H1 (cell line): ENCODE data around the gene INTS6. TPM values are rescaled to one million over a fixed set of nuclear protein-coding genes. Genes with fewer than 3 reads are reported as not detected.

Source experiments
- CTCF ChIA-PET: fragments of 300-600 bp; sonication (Branson Sonifier 250); formaldehyde crosslinking; loops from one replicate; lab custom pipeline; 2021; ENCODE audit not compliant: partially characterized antibody; lab: Charles Lee
- POLR2A ChIA-PET: fragments of 300-600 bp; sonication (Branson Sonifier 250); formaldehyde crosslinking; loops from one replicate; lab custom pipeline; 2021; ENCODE audit warnings: inconsistent platforms; ENCODE audit not compliant: partially characterized antibody; lab: Charles Lee
- DNase-seq, 2 experiments: peaks; one replicate each; pipeline versions ENCODE4 v3.0.0 to v3.0.0-alpha.2; 2010 to 2022; ENCODE audit warnings: low spot score in 2 of 2, low read depth in 1 of 2, mixed read lengths in 1 of 2
- FAIRE-seq: peaks from 2 replicates; lab custom pipeline; 2011; peaks lifted over from hg19 to GRCh38; lab: Jason Lieb, UNC
- H2AFZ ChIP-seq: 2 replicates; pipeline ENCODE4 v1.8.1; 2012; ENCODE audit warnings: low read length, inconsistent platforms
- H2AK5ac ChIP-seq: 2 replicates; pipeline ENCODE4 v1.6.1; 2013; ENCODE audit warnings: low read depth, low read length
- H2BK120ac ChIP-seq: replicated peaks from 2 replicates; pipeline ENCODE3; 2013; ENCODE audit warnings: low read depth, low read length, inconsistent platforms
- H2BK12ac ChIP-seq: 2 replicates; pipeline ENCODE4 v1.6.1; 2013; ENCODE audit warnings: low read depth, low read length
- H2BK15ac ChIP-seq: 2 replicates; pipeline ENCODE4 v1.6.1; 2013; ENCODE audit warnings: low read length
- H2BK20ac ChIP-seq: 2 replicates; pipeline ENCODE4 v1.6.1; 2013; ENCODE audit warnings: low read length
- H2BK5ac ChIP-seq: 2 replicates; pipeline ENCODE4 v1.6.1; 2013; ENCODE audit warnings: low read depth, low read length
- H3K14ac ChIP-seq: 2 replicates; pipeline ENCODE4 v1.6.1; 2013; ENCODE audit warnings: inconsistent platforms; ENCODE audit not compliant: insufficient read length
- H3K18ac ChIP-seq: 2 replicates; pipeline ENCODE4 v1.6.1; 2013; ENCODE audit warnings: low read length; ENCODE audit errors: extremely low read depth
- H3K23ac ChIP-seq: 2 replicates; pipeline ENCODE4 v1.6.1; 2013; ENCODE audit warnings: inconsistent platforms; ENCODE audit not compliant: insufficient read length
- H3K23me2 ChIP-seq: 2 replicates; pipeline ENCODE4 v1.6.1; 2013; ENCODE audit warnings: low read depth, low read length
- H3K27ac ChIP-seq: 2 replicates; pipeline ENCODE4 v1.6.1; 2011; ENCODE audit warnings: low read depth, low read length, inconsistent platforms
- H3K27me3 ChIP-seq, 4 experiments: replicated peaks in 1 of 4; 1 replicate in 1 of 4; 2 replicates in 3 of 4; pipeline versions ENCODE4 v1.6.1 to v1.8.1; 2011 to 2013; ENCODE audit warnings: low read length in 3 of 4, mild to moderate bottlenecking in 3 of 4, inconsistent platforms in 2 of 4, mixed read lengths in 2 of 4, moderate library complexity in 1 of 4; ENCODE audit not compliant: control insufficient read depth in 3 of 4, insufficient read depth in 3 of 4; ENCODE audit errors: extremely low read depth in 1 of 4
- H3K36me3 ChIP-seq, 4 experiments: 2 replicates each; pipeline versions ENCODE4 v1.6.1 to v1.8.1; 2011 to 2013; ENCODE audit warnings: mild to moderate bottlenecking in 4 of 4, low read length in 3 of 4, moderate library complexity in 2 of 4, control low read depth in 1 of 4, inconsistent platforms in 1 of 4; ENCODE audit not compliant: insufficient read depth in 4 of 4, control insufficient read depth in 2 of 4
- H3K4ac ChIP-seq: replicated peaks from 2 replicates; pipeline ENCODE3; 2013; ENCODE audit warnings: low read length, low read depth, mixed read lengths, inconsistent platforms; ENCODE audit not compliant: insufficient read length
- H3K4me1 ChIP-seq, 4 experiments: replicated peaks in 1 of 4; 1 replicate in 1 of 4; 2 replicates in 3 of 4; pipeline versions ENCODE4 v1.6.1 to v1.8.1; 2011 to 2013; ENCODE audit warnings: low read length in 3 of 4, inconsistent platforms in 2 of 4, mixed read lengths in 1 of 4; ENCODE audit not compliant: insufficient read depth in 4 of 4, control insufficient read depth in 3 of 4
- H3K4me2 ChIP-seq, 2 experiments: 2 replicates each; pipeline versions ENCODE4 v1.6.1 to v1.8.1; 2011 to 2013; ENCODE audit warnings: low read depth in 2 of 2, low read length in 2 of 2, control low read depth in 1 of 2, inconsistent platforms in 1 of 2, mild to moderate bottlenecking in 1 of 2; ENCODE audit not compliant: insufficient read depth in 1 of 2
- H3K4me3 ChIP-seq, 4 experiments: fragments of 200-600, 300-600 bp in 1 of 4; sonication (generic), shearing (Covaris generic), sonication (Bioruptor Twin) in 1 of 4; 2 replicates each; pipeline versions ENCODE4 v1.5.1 to v1.8.1; 2011 to 2016; ENCODE audit warnings: low read length in 4 of 4, low read depth in 3 of 4, control low read depth in 2 of 4, inconsistent platforms in 2 of 4, mild to moderate bottlenecking in 2 of 4, mixed read lengths in 1 of 4, moderate library complexity in 1 of 4; ENCODE audit not compliant: insufficient read depth in 2 of 4; ENCODE audit errors: extremely low read depth in 1 of 4
- H3K56ac ChIP-seq: replicated peaks from 2 replicates; pipeline ENCODE3; 2013; ENCODE audit warnings: low read depth, mild to moderate bottlenecking, mixed read lengths, low read length, inconsistent platforms; ENCODE audit not compliant: insufficient read length
- H3K79me1 ChIP-seq: 2 replicates; pipeline ENCODE4 v1.6.1; 2013; ENCODE audit warnings: low read depth, low read length, control low read depth
- H3K79me2 ChIP-seq, 2 experiments: 2 replicates each; pipeline versions ENCODE4 v1.6.1 to v1.8.1; 2012 to 2013; ENCODE audit warnings: low read length in 2 of 2, mild to moderate bottlenecking in 2 of 2, inconsistent platforms in 1 of 2; ENCODE audit not compliant: insufficient read depth in 2 of 2, control insufficient read depth in 1 of 2
- H3K9ac ChIP-seq, 4 experiments: replicated peaks in 1 of 4; 1 replicate in 1 of 4; 2 replicates in 3 of 4; pipeline versions ENCODE4 v1.6.1 to v1.8.1; 2011 to 2013; ENCODE audit warnings: low read depth in 3 of 4, low read length in 3 of 4, control low read depth in 2 of 4, mild to moderate bottlenecking in 2 of 4, moderate library complexity in 2 of 4, inconsistent platforms in 1 of 4; ENCODE audit errors: extremely low read depth in 1 of 4
- H3K9me3 ChIP-seq, 2 experiments: 2 replicates each; pipeline versions ENCODE4 v1.6.1 to v1.8.1; 2012 to 2013; ENCODE audit warnings: mild to moderate bottlenecking in 2 of 2, moderate library complexity in 2 of 2, control low read depth in 1 of 2, inconsistent platforms in 1 of 2, low read depth in 1 of 2, low read length in 1 of 2, mixed read lengths in 1 of 2; ENCODE audit not compliant: insufficient read depth in 2 of 2
- H4K20me1 ChIP-seq, 2 experiments: replicated peaks in 1 of 2; 2 replicates each; pipeline versions ENCODE3 to v1.8.1; 2011 to 2013; ENCODE audit warnings: inconsistent platforms in 2 of 2, low read length in 2 of 2, mild to moderate bottlenecking in 1 of 2; ENCODE audit not compliant: insufficient read depth in 2 of 2, control insufficient read depth in 1 of 2
- H4K5ac ChIP-seq: 2 replicates; pipeline ENCODE4 v1.6.1; 2013; ENCODE audit warnings: low read length, low read depth, mixed read lengths, inconsistent platforms; ENCODE audit not compliant: insufficient read length
- H4K8ac ChIP-seq: 2 replicates; pipeline ENCODE4 v1.8.0; 2013; ENCODE audit warnings: mild to moderate bottlenecking, moderate library complexity, low read length, inconsistent platforms; ENCODE audit not compliant: insufficient read depth; ENCODE audit errors: extremely low read depth
- H4K91ac ChIP-seq: replicated peaks from 2 replicates; pipeline ENCODE3; 2013; ENCODE audit warnings: low read length, mixed read lengths, inconsistent platforms; ENCODE audit not compliant: insufficient read length
- WGBS, 2 experiments: shearing (Covaris generic) in 1 of 2; methylation state at CpG; one replicate each; pipeline versions ENCODE4 v1.1.6 to v1.1.7; 2013 to 2015; ENCODE audit warnings: low lambda C conversion rate in 2 of 2, mixed read lengths in 2 of 2, inconsistent platforms in 1 of 2, low coverage in 1 of 2, missing lambda C conversion rate in 1 of 2; ENCODE audit not compliant: insufficient replicate concordance in 2 of 2, insufficient coverage in 1 of 2, insufficient read length in 1 of 2; ENCODE audit errors: extremely low coverage in 1 of 2, missing lambda C conversion rate in 1 of 2; 5-methylcytosine and 5-hydroxymethylcytosine counted together
- polyA plus RNA-seq, 7 experiments: library from polyadenylated mRNA; depleted of rRNA in 3 of 7; stranded (reverse) in 5 of 7; unstranded in 2 of 7; fragments of >200 nt in 5 of 7; fragments of 200-250 nt in 2 of 7; gene quantifications; 1 replicate in 5 of 7; 2 replicates in 1 of 7; 4 replicates in 1 of 7; pipeline versions ENCODE4 v1.2.1 to v1.2.3, GENCODE V29; 2011 to 2013; ENCODE audit warnings: missing spikeins in 2 of 7, mixed read lengths in 2 of 7
- total RNA-seq: library from RNA; stranded (reverse); fragmentation: NEBNext Ultra II Directional; extraction: Animal tissue kit (Norgen Biotek cat#: 25700); gene quantifications from 2 replicates; pipeline ENCODE4 v1.2.1, GENCODE V29; 2021

Gene INTS6
- total and polyA plus RNA-seq, 2 of the 8 experiments (the other 6 are each of a cell fraction or from before 2014, with no cell fraction given): 12.6 to 42.8 TPM

- H4K91ac ChIP-seq: no peak overlapping the region
- no peak overlapping the region for H3K9ac ChIP-seq
- ChIA-PET CTCF (interaction anchor here (0.6 to 1.5 kb wide), 3 partner anchors 11 to 427 kb away, joined by 3 to 5 read pairs (median 3); no protein-coding TSS in a partner anchor), POLR2A (interaction anchor here (0.6 to 1.6 kb wide), 2 partner anchors 29 to 126 kb away, joined by 3 read pairs; no protein-coding TSS in a partner anchor)
- no peak overlapping the region for H4K5ac ChIP-seq
- H3K79me2 ChIP-seq: no peaks in the 10 kb centered on the region; a peak in 1 of 4 replicates
- no peak overlapping the region for H3K4me2 ChIP-seq
- no peak overlapping the region for H3K14ac ChIP-seq
- no peaks in the 10 kb centered on the region for H3K9me3 ChIP-seq
- H3K4ac ChIP-seq: no peak overlapping the region
- no peaks in the 10 kb centered on the region for H4K20me1 ChIP-seq
- FAIRE-seq: no peak
- no peak overlapping the region for H2BK20ac ChIP-seq
- no peak overlapping the region for H3K23ac ChIP-seq
- peaks cover 3 to 79% (median 30%) of the 10 kb centered on the region in 4 experiments; a peak in 6 of 8 replicates for H3K36me3 ChIP-seq
- DNase-seq: no peak
- H3K27me3 ChIP-seq: no peaks in the 10 kb centered on the region
- no peak overlapping the region for H3K56ac ChIP-seq
- no peak overlapping the region for H3K4me3 ChIP-seq
- H3K4me1 ChIP-seq: peaks cover 0 to 7% (median 3%) of the 10 kb centered on the region in 4 experiments; a peak in 3 of 7 replicates
- no peak overlapping the region; the same call in 1 of the 2 replicates for H2BK5ac ChIP-seq
- no peak overlapping the region for H3K18ac ChIP-seq
- no peak overlapping the region for H4K8ac ChIP-seq
- H2BK12ac ChIP-seq: no peak overlapping the region
- H2AK5ac ChIP-seq: no peak overlapping the region
- no peaks in the 10 kb centered on the region; the same call in 1 of the 2 replicates for H3K79me1 ChIP-seq
- no peak overlapping the region for H2BK15ac ChIP-seq
- no peak overlapping the region for H2AFZ ChIP-seq
- H3K27ac ChIP-seq: no peak overlapping the region
- no peaks in the 10 kb centered on the region for H3K23me2 ChIP-seq
- no peak overlapping the region for H2BK120ac ChIP-seq
- 95 to 100% methylated on average over 1 to 2 of the region's 2 CpGs for WGBS, 2 experiments
These were observed 82.7 kb downstream of the INTS6 start for GRCh38 chr13:51370116-51370515.
